HepG2 (cell line): ENCODE results near the gene MCF2L. TPM values are rescaled to one million over a fixed set of nuclear protein-coding genes. Genes with fewer than 3 reads are reported as not detected.

Experiments used
- CEBPB ChIP-seq: IDR thresholded peaks from 2 replicates; pipeline ENCODE4 v1.6.1; 2011; ENCODE audit warnings: low read depth, low read length, improper control_type of control experiment, borderline replicate concordance
- GPBP1L1 ChIP-seq: sonication (generic); formaldehyde crosslinking; IDR thresholded peaks from 2 replicates; pipeline ENCODE4 v1.5.0; 2020; ENCODE audit warnings: mild to moderate bottlenecking, missing genetic modification reagents
- HCFC1 ChIP-seq: fragments of 150-350 bp; IDR thresholded peaks from 2 replicates; pipeline ENCODE4 v1.6.1; 2014; ENCODE audit warnings: low read depth, low read length
- NFE2L2 ChIP-seq: fragments of 150-350 bp; IDR thresholded peaks from 2 replicates; pipeline ENCODE4 v1.6.1; 2014; ENCODE audit warnings: low read length
- POLR2G ChIP-seq: fragments of 200-400 bp; formaldehyde crosslinking; IDR thresholded peaks from 2 replicates; pipeline ENCODE4 v1.6.1; 2018; ENCODE audit warnings: mild to moderate bottlenecking, low read depth, low read length, moderate library complexity
- SMARCC2 ChIP-seq: fragments of 450-650 bp; IDR thresholded peaks from 2 replicates; pipeline ENCODE4 v1.6.1; 2017; ENCODE audit warnings: antibody characterized with exemption, mild to moderate bottlenecking
- TBX3 ChIP-seq: fragments of 450-650 bp; IDR thresholded peaks from 2 replicates; pipeline ENCODE4 v1.6.1; 2017; ENCODE audit warnings: antibody characterized with exemption, mild to moderate bottlenecking, inconsistent platforms, borderline replicate concordance
- ZNF20 ChIP-seq: sonication (generic); formaldehyde crosslinking; IDR thresholded peaks from 2 replicates; pipeline ENCODE4 v1.4.0; 2020; ENCODE audit warnings: mild to moderate bottlenecking, moderate library complexity, missing genetic modification reagents
- polyA plus RNA-seq, 8 experiments: library from polyadenylated mRNA; depleted of rRNA in 3 of 8; stranded (reverse) in 7 of 8; unstranded in 1 of 8; fragments of >200 nt; fragmentation: Illumina TruSeq in 4 of 8; extraction: Trizol in 4 of 8; gene quantifications; 2 replicates each; pipeline versions ENCODE4 v1.2.1 to v1.2.3, GENCODE V29; 2011 to 2016; ENCODE audit warnings: low read depth in 4 of 8, missing spikeins in 1 of 8, mixed read lengths in 1 of 8; ENCODE audit not compliant: insufficient read depth in 1 of 8
- total RNA-seq, 5 experiments: library from RNA; depleted of rRNA; stranded (reverse); fragments of >200 nt; fragmentation: Illumina TruSeq; extraction: Trizol; gene quantifications; 2 replicates each; pipeline ENCODE4 v1.2.3, GENCODE V29; 2016; ENCODE audit warnings: low read depth in 1 of 5
- TF ChIP-seq, protein P1 (sequence below): sonication (generic); formaldehyde crosslinking; IDR thresholded peaks from 2 replicates; pipeline ENCODE4 v1.4.0; 2020; ENCODE audit warnings: missing genetic modification reagents, borderline replicate concordance
- TF ChIP-seq, protein P2 (sequence below): sonication (generic); formaldehyde crosslinking; IDR thresholded peaks from 2 replicates; pipeline ENCODE4 v1.5.0; 2020; ENCODE audit warnings: mild to moderate bottlenecking, missing genetic modification reagents, borderline replicate concordance
- TF ChIP-seq, protein P3 (sequence below): IDR thresholded peaks from 2 replicates; pipeline ENCODE4 v1.6.1; 2018; ENCODE audit warnings: missing genetic modification reagents, mild to moderate bottlenecking, missing compliant biosample characterization

MCF2L gene
- total and polyA plus RNA-seq, 2 of the 13 experiments (the other 11 are each of a cell fraction or from before 2014, with no cell fraction given), result 19.4 to 28.4 TPM

GRCh38 chr13:112951674-112952371, 17.2 kb upstream of the MCF2L start (continued):
- no peak for TF ChIP-seq GPBP1L1 (CRISPR knock-in tag)
- no peak for TF ChIP-seq HCFC1
- peak; percentile 17; the same call in 1 of the 2 replicates for TF ChIP-seq CEBPB
- no peak for TF ChIP-seq ZNF20
- TF ChIP-seq, protein P1, sequence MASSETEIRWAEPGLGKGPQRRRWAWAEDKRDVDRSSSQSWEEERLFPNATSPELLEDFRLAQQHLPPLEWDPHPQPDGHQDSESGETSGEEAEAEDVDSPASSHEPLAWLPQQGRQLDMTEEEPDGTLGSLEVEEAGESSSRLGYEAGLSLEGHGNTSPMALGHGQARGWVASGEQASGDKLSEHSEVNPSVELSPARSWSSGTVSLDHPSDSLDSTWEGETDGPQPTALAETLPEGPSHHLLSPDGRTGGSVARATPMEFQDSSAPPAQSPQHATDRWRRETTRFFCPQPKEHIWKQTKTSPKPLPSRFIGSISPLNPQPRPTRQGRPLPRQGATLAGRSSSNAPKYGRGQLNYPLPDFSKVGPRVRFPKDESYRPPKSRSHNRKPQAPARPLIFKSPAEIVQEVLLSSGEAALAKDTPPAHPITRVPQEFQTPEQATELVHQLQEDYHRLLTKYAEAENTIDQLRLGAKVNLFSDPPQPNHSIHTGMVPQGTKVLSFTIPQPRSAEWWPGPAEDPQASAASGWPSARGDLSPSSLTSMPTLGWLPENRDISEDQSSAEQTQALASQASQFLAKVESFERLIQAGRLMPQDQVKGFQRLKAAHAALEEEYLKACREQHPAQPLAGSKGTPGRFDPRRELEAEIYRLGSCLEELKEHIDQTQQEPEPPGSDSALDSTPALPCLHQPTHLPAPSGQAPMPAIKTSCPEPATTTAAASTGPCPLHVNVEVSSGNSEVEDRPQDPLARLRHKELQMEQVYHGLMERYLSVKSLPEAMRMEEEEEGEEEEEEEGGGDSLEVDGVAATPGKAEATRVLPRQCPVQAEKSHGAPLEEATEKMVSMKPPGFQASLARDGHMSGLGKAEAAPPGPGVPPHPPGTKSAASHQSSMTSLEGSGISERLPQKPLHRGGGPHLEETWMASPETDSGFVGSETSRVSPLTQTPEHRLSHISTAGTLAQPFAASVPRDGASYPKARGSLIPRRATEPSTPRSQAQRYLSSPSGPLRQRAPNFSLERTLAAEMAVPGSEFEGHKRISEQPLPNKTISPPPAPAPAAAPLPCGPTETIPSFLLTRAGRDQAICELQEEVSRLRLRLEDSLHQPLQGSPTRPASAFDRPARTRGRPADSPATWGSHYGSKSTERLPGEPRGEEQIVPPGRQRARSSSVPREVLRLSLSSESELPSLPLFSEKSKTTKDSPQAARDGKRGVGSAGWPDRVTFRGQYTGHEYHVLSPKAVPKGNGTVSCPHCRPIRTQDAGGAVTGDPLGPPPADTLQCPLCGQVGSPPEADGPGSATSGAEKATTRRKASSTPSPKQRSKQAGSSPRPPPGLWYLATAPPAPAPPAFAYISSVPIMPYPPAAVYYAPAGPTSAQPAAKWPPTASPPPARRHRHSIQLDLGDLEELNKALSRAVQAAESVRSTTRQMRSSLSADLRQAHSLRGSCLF (CRISPR knock-in tag), result no peak
- no peak for TF ChIP-seq SMARCC2
- TF ChIP-seq, protein P2, sequence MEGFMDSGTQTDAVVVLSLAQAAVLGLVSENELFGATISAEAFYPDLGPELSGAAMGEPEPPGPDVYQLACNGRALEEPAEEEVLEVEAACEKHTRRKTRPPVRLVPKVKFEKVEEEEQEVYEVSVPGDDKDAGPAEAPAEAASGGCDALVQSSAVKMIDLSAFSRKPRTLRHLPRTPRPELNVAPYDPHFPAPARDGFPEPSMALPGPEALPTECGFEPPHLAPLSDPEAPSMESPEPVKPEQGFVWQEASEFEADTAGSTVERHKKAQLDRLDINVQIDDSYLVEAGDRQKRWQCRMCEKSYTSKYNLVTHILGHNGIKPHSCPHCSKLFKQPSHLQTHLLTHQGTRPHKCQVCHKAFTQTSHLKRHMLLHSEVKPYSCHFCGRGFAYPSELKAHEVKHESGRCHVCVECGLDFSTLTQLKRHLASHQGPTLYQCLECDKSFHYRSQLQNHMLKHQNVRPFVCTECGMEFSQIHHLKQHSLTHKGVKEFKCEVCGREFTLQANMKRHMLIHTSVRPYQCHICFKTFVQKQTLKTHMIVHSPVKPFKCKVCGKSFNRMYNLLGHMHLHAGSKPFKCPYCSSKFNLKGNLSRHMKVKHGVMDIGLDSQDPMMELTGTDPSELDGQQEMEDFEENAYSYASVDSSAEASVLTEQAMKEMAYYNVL (CRISPR knock-in tag), result no peak; the same call in 1 of the 2 replicates
- peak; percentile 97 for TF ChIP-seq TBX3
- TF ChIP-seq, protein P3, sequence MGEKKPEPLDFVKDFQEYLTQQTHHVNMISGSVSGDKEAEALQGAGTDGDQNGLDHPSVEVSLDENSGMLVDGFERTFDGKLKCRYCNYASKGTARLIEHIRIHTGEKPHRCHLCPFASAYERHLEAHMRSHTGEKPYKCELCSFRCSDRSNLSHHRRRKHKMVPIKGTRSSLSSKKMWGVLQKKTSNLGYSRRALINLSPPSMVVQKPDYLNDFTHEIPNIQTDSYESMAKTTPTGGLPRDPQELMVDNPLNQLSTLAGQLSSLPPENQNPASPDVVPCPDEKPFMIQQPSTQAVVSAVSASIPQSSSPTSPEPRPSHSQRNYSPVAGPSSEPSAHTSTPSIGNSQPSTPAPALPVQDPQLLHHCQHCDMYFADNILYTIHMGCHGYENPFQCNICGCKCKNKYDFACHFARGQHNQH, result 0 out of 2 replicates have a peak, but pooled peaks have one; percentile 48
- no peak for TF ChIP-seq NFE2L2
- 0 out of 2 replicates have a peak, but pooled peaks have one; percentile 28 for TF ChIP-seq POLR2G
